HEK293T (cell line): ENCODE results near the gene SULT2B1.

Experiments
- ARNT ChIP-seq: fragments of 450-650 bp; IDR thresholded peaks from 2 replicates; pipeline ENCODE4 v1.6.1; 2017; ENCODE audit warnings: mild to moderate bottlenecking
- BHLHE40 ChIP-seq: fragments of 450-650 bp; IDR thresholded peaks from 2 replicates; pipeline ENCODE4 v1.6.1; 2016; ENCODE audit warnings: mild to moderate bottlenecking, moderate library complexity, borderline replicate concordance
- CTBP1 ChIP-seq: fragments of 450-650 bp; IDR thresholded peaks from 2 replicates; pipeline ENCODE4 v1.6.1; 2016; ENCODE audit warnings: borderline replicate concordance
- ELF4 ChIP-seq: fragments of 450-650 bp; IDR thresholded peaks from 2 replicates; pipeline ENCODE4 v1.6.1; 2017; ENCODE audit warnings: antibody characterized with exemption
- FOXK2 ChIP-seq: fragments of 450-650 bp; IDR thresholded peaks from 2 replicates; pipeline ENCODE4 v1.6.1; 2016; ENCODE audit warnings: mild to moderate bottlenecking
- FOXM1 ChIP-seq: fragments of 450-650 bp; IDR thresholded peaks from 2 replicates; pipeline ENCODE4 v1.6.1; 2017; ENCODE audit warnings: mild to moderate bottlenecking, borderline replicate concordance
- HDGF ChIP-seq: fragments of 450-650 bp; IDR thresholded peaks from 2 replicates; pipeline ENCODE4 v1.6.1; 2017; ENCODE audit warnings: antibody characterized with exemption, borderline replicate concordance
- LEF1 ChIP-seq: fragments of 450-650 bp; IDR thresholded peaks from 2 replicates; pipeline ENCODE4 v1.6.1; 2017; ENCODE audit warnings: mild to moderate bottlenecking, borderline replicate concordance
- SP1 ChIP-seq: fragments of 450-650 bp; IDR thresholded peaks from 2 replicates; pipeline ENCODE4 v1.6.1; 2017
- TARDBP ChIP-seq: fragments of 450-650 bp; IDR thresholded peaks from 2 replicates; pipeline ENCODE4 v1.6.1; 2016
- ZNF384 ChIP-seq: fragments of 450-650 bp; IDR thresholded peaks from 2 replicates; pipeline ENCODE4 v1.6.1; 2016
- TF ChIP-seq, protein P1 (sequence below): fragments of 450-650 bp; IDR thresholded peaks from 2 replicates; pipeline ENCODE4 v1.6.1; 2016

DNA sequence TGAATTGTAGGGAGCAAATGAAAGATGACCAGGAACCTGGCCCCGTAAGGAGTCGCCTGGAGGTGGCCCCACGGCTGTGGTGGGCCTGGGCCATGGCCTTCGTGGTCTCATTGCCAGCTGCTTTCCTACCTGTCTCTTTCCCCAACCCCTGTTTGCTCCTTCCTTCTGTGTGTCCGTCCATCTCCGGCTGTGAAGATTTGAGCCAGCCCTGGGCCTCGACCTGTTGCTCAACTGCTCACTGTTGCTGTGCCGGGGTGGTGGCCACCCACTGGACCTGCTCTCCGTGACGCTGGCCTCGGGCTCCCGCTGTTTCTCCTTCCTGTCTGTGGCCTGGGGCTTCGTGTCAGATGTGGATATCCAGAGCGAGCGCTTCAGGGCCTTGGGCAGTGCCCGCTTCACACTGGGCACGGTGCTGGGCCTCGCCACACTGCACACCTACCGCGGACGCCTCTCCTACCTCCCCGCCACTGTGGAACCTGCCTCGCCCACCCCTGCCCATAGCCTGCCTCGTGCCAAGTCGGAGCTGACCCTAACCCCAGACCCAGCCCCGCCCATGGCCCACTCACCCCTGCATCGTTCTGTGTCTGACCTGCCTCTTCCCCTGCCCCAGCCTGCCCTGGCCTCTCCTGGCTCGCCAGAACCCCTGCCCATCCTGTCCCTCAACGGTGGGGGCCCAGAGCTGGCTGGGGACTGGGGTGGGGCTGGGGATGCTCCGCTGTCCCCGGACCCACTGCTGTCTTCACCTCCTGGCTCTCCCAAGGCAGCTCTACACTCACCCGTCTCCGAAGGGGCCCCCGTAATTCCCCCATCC, 76.7 kb downstream of the SULT2B1 start:
- no peak for TF ChIP-seq LEF1
- TF ChIP-seq FOXK2: no peak
- no peak for TF ChIP-seq ZNF384
- TF ChIP-seq FOXM1: no peak
- TF ChIP-seq ELF4: no peak
- no peak for TF ChIP-seq HDGF
- TF ChIP-seq BHLHE40: no peak
- TF ChIP-seq TARDBP: no peak
- TF ChIP-seq, protein P1, sequence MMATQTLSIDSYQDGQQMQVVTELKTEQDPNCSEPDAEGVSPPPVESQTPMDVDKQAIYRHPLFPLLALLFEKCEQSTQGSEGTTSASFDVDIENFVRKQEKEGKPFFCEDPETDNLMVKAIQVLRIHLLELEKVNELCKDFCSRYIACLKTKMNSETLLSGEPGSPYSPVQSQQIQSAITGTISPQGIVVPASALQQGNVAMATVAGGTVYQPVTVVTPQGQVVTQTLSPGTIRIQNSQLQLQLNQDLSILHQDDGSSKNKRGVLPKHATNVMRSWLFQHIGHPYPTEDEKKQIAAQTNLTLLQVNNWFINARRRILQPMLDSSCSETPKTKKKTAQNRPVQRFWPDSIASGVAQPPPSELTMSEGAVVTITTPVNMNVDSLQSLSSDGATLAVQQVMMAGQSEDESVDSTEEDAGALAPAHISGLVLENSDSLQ: no peak
- no peak for TF ChIP-seq SP1
- TF ChIP-seq ARNT: no peak
- TF ChIP-seq CTBP1: no peak
